Measurements from ENCODE around the gene PISD. TPM values are rescaled to one million over a fixed set of nuclear protein-coding genes. Genes with fewer than 3 reads are reported as not detected.

Gene PISD
- total RNA-seq, 1 experiment from 2014 or later, result 49.1 TPM

DNA sequence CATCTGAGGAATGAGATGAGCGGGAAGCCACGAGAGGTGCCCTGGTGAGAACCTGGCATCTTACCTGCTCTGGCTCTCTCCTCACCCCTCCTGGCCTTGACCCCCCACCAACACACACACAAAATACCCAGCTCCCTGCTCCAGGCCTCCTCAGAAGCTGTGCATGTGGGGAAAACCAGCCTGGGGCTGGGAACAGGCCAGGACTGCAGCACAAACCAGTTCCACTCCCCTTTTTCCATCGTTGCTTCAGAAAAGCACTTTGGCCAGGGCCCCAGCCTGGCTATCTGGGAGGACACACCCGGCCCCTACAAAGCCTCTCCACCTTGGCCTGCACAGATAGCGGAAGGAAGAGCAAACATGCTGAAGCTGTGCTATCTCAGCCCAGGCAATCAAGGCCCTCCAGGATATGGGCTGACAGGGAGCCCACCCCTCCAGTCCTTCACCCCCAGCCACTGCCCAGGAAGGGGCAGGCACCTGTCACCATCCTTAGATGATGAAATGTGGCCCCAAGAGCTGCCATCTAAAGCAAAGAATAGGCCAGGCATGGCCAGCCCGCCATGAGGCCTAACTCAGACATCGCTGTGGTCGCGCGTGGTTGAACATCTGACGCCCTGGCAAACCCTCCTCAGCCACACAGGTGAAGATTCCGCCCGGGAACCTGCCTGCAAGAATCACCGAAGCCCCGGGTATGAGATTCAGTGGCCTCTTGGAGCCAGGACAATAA lies 35.4 kb downstream of the PISD start:
- DNase-seq (ENCODE audit: low read depth), result no peak

DNA sequence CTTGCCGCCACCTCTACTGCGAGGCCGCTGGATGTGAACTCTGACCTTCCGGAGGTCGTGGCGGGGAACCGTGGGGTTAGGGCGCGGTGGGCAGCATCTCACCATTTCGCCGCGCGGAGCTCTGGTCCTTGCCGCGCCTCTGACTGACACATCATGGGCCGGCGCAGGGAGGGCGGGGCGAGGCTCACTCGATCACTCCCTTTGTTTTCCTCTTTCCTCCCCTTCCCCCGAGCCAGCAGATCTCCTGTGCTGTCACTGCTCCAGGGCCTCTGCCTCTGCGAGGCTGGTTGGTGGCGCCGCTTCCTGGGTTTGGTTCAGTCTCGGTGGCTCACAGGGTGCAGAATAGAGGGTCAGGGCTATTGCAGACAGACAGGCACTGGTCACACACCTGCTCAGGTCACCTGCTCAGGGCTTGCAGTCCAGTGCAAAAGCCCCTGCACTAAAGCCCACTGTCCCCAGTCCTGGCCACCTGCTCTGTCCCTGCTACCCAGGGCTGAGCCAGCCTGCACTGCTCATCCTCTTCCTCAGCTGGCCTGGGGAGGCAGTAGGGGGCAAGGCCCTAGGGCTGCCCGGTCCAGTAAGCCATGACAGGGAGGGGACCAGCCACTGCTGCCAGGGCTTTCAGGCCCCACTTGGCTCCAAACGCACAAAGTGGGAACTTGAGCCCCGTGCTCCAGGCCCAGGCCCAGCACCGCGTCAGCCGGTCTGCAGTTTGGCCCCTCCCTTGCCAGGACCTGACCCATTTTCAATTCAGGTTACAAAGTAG lies 36.2 kb downstream of the PISD start:
- DNase-seq (ENCODE audit: low read depth), result no peak

DNA sequence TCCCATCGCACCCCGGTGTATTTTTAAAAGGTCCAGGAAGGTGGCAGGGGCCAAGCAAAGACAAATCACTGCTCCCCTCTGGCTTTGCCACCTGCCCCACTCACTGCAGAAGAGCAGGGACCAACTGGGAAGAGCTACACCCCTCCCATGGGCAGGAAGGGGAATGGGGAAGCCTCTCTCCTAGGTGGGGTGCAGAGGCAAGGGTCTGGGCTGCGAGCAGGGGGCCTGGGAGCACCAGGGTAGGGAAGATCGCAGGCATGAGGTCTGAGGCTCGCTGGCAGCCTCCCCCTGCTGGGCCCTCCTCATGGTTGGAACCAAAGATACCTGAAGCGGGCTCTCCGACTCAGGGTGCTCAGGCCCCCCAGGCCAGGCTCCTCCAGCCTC lies 36.8 kb downstream of the PISD start:
- no peak for DNase-seq (ENCODE audit: low read depth)

DNA sequence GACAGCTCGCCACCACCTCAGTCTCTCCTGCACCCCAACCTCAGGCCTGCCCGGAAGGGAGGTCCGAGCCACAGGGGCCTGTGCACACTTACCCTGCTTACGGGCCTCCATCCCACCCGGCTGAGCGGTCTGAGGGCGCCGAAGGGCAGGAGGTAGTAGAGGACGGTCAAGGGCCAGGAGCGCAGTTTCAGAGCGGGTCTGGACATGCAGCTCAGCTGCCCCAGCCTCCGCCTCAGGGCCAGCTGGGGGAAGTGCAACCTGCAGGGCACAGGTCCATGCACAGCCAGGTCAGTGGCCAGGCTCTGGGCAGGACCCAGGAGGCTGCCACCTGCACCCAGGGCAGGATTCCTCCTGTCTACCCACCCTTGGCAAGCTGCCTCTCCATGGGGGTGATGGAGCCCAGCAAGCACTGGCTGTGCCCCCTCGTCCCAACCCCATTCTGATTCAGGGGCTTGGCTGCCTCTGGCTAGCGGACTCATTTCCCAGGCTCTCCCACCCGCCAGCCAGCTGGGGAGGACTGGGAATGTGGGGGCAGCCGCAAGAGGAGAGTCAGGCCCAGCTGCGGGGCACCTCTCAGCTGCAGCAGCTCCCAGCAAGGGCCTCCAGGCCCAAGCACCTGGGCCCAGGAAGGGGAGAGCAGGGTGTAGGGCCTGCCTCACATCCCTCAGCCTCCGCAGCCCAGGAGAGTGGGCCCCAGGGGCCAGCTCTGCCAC lies 38.3 kb downstream of the PISD start:
- DNase-seq (ENCODE audit: low read depth), result no peak

DNA sequence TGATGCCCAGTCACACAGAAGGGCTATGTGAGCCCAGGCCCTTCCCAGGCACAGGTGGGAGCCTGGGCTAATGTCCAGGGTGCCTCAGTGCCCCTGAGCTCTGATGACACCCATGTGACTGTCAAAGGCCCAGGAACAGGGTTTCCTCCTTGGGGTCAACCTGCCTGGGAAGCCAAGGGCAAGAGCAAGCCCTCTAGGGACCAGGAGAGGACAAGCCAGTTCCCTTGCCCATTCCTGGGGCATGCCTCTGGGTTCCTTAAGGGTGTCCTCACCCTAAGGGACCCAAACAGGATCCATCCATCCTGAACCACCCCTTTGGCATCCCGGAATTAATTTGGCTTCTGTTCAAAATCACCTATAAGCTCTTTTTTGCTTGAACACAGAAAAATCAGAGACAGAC lies 39.0 kb downstream of the PISD start:
- DNase-seq (ENCODE audit: low read depth), result no peak

DNA sequence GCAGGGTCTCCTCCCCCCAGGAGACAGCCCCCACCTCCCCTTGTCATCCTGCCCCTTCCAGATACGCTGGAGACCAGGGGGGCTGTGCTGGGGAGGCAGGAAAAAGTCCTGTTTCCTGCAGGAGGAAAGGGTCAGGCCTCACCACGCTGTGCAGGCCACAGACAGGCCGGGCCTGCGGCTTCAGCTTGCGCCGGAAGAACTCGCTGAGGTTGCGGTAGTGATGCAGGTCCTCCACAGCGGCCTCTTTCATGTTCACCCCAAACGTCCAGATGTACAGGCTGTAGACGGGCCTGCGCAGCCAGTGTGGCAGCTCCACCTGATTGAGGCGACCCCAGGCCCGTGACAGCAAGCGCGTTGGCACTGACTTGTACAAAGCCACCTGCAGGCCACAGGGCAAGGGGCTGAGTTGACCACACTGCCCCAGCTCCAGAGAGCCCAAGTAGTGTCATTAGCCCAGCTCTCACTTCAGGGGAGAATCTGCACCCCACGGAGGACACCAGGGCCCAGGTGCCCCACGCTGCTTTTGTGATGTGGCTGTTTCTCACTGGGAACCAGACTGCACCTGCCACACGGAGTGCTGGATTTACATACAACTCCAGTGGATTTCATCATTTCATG lies 40.4 kb downstream of the PISD start:
- no peak for DNase-seq (ENCODE audit: low read depth)

DNA sequence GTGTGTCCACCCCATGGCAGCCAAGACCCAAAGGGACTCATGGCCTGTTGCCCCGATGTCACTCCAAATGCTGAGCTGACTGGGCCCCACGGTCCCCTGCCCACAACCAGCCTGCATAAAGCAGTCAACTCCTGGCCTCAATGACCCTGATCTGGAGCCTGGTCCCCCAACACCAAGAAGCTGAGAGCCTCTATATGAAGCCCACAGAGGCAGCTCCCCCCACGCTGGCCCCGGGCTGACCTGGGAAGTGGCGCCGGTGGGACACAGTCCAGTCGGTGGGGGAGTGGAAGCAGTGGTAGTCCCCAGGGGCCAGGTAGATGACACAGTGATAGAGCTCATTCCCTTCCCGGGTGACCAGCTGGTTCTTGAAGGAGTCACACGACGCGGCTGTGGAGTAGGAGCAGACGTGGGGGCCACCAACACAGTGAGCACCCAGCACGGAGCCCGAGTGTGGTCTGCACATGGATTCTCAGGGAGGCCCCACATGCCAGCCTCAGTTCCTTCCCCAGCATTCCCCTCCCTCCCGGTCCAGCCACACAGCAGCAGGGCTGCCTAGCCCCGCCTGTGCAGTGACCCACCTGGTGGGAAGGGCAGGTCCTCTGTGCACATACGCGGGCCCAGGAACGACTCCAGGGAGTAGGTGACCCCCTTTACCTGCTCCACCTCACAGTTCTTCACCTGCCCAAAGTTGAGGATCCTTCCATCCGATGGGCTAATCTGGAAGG lies 41.1 kb downstream of the PISD start:
- no peak for DNase-seq (ENCODE audit: low read depth)

DNA sequence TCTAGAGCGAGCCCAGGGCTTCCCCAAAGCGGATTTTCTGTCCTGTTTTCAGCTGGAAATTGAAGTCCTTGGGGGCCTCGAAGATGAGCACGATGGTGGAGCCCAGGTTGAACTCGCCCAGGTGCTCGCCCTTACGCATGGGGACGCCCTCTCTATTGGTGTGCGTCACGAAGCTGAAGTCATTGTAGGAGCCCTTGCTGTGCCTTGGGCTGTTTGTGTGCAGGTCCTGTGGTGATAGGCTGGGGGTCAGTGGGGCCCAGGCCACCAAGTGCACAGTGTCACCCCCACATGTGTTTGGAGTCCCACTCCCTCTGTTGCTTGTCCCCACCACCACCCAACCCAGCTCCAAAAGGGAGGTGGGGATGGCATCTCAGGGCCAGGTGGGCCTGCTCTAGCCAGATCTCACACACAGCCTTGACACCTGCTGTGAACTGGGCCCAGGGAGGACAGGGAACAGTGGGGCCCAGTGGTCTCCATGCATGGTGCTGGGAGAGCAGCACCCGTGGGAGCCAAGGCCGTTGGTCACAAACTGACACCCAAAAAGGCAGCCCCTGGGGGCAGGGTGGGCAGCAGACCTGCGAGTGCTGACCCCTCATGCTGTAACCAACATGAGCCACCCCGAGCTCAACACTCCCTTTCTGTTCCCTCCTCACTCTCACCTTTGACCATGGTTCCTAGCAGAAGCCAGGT lies 42.3 kb downstream of the PISD start:
- DNase-seq (ENCODE audit: low read depth), result no peak

DNA sequence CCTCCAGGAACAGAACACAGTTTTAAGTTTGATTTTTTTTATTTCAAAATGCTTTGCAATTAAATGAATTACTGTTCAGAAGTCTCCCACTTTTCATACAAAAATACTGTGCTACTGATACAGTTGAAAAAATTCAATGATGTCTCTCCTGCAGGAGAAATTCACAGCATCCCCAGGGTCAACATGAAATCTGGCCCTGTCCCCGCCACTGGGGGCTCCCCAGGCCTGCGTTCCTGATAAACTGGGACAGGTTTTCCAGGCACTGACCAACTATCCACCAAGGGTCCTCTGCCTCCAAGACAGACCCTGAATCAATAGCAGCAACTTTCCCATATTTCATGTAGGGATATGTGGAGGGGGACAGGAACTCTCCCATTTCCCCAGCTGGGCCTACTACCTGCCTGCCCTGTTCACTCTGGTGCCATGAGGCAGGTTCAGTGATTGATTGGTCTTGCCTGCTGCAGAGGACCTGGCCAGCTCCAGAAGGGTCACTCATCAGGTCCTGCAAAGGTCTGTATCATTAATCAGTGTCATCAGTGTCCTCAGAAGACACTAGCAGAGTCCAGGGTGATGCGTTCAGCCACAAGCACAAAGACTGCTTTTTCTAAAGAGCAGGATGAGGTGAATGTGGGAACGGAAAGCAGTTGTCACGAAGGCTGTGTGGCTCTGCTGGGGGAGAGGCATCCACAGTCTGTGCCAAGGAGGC lies 43.4 kb downstream of the PISD start:
- DNase-seq (ENCODE audit: low read depth), result no peak

DNA sequence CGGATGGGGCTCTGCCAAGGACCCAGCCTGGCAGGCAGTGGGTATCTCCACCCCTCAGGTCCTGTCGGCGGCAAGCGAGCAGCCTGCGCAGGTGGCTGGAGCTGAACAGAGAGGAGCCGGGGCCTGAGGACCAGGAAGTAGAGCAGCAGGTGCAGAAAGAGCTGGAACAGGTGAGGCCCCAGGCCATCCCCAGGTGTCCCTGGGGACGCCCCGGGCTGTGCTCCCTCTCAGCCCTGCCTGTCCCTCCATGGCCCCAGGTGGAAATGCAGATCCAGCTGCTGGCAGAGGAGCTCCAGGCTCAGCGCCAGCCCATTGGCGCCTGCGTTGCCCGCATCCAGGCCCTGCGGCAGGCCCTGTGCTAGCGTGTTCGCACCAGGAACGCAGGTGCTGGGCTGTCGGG lies 44.0 kb downstream of the PISD start:
- no peak for DNase-seq (ENCODE audit: low read depth)

DNA sequence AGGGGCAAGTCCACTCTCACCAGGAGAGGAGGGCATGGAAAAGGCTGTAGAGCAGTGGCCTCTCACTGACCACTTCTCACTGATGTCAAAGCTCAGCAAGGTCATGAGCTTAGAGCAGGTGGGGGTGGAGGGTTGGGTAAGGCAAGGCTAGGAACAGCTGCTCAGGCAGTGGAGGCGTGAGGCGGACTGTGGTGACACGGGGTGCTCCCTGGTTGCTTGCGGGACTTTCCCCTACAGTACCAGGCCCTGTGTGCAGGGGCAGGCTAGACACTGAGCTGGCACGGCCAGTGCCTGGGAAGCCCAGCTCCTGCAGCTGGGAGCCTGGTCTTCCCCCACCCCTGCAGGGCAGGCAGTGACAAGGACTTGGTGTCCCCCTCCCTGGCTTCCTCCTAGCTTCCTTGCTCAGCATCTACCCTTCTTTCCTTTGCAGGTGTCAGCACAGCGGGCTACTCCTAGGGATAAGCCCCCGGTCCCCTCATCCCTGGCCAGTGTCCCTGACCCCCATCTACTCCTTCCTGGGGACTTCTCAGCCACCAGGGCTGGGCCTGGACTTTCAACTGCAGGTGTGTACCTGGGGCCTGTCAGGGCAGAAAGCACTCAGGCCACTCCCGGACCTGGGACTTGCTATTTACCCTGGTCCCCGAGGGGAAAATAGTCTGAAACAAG lies 45.6 kb downstream of the PISD start:
- no peak for DNase-seq (ENCODE audit: low read depth)

DNA sequence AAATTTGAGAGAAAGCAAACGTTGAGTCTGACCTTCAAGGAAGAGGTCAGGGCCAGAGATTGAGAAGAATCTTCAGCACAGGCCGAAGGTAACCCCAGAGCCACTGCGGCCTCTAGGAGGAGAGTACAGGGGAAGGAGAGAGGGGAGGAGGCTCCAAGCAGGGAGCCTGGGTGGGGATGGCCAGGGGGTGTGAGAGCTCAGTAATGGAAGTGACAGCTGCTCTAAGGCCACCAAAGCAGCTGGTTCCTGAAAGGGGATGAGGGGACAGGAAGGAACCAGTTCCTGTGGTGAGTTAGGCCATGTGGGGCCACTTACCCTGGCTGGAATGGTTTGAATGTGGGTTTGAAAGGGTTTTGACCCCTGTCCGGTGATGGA lies 46.1 kb downstream of the PISD start:
- DNase-seq (ENCODE audit: low read depth), result no peak

DNA sequence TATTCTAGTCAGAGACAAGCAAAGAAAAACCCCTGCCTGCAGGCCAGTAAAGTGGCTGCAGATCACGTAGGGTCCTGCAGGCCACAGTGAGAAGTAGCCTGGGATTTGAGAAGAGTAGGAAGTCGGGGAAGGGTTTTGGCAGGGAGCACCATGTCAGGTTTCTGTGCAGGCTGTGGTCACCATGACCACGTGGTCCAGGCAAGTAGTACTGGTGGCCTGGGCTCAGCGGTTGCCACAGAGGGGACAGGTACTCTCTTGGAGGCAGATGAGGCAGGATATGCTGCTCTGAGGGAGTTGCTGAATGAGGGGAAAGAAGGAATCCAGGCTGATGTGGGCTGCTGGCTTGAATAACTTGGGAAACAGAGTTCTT lies 46.5 kb downstream of the PISD start:
- no peak for DNase-seq (ENCODE audit: low read depth)

DNA sequence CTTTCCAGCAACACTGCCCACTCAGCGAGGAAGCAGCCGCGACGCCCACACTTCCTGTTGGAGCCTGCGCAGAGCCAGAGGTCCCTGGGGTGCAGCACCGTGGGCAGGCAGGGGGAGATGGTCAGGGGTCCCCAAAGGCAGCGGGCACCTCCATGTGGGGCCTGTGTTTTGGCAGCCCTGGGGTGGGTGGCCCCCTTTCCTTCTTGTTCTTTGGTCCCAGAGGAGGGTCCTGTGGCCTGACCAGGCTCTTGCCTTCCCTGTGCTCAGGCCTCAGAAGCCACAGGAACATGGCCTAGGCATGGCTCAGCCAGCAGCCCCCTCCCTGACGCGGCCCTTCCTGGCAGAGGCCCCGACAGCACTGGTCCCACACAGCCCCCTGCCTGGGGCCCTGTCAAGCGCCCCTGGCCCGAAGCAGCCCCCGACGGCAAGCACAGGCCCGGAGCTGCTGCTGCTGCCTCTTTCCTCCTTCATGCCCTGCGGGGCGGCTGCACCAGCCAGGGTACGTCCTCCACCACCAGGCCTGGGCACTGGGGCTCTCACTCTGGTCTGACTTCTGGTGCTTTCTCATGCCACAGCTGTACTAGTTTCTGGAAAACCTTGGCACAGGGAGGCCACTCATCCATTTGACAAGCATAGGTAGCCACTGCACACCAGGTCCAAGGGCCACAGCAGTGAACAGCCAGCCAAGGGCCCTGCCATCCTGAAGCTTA lies 47.1 kb downstream of the PISD start:
- no peak for DNase-seq (ENCODE audit: low read depth)

DNA sequence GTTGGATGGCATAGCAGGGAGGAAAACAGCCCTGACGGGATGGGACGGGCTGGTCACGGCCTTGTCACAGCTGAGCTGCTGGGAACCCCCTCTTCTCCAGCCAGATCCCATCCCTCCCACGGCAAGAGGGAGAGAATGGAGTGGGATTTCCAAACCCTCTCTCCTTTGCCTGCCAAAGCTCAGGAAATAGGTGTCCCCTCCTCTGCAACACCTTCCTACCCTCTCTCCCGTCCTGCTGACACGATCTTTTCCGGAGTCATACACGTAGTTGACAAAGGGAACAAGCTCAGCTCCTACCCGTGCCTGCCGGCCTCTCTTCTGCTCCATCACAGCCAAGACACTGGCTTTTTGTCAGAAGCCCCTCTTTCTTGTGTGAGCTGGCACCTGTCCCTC lies 48.1 kb downstream of the PISD start:
- DNase-seq (ENCODE audit: low read depth), result no peak

DNA sequence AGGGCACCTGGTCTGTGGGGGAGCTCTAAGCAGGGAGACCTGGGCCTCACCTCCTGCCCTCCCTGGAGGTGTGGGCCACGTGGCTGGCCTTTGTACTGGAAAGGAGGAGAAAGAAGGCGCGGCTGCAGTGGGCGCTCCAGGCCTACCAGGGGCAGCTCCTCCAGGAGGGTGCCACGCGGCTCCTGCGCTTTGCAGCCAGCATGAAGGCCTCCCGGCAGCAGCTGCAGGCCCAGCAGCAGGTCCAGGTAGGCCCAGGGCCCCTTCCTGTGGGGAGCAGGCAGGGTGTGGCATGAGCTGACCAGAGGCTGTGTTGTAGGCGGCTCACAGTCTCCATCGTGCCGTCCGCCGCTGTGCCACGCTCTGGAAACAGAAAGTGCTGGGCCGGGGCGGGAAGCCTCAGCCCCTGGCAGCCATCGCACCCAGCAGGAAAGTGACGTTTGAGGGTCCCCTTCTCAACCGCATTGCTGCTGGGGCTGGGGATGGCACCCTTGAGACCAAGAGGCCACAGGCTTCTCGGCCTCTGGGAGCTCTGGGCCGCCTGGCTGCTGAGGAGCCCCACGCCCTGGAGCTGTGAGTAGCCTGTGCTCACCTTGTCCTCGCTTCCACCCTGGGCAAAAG lies 48.6 kb downstream of the PISD start:
- DNase-seq (ENCODE audit: low read depth), result no peak

DNA sequence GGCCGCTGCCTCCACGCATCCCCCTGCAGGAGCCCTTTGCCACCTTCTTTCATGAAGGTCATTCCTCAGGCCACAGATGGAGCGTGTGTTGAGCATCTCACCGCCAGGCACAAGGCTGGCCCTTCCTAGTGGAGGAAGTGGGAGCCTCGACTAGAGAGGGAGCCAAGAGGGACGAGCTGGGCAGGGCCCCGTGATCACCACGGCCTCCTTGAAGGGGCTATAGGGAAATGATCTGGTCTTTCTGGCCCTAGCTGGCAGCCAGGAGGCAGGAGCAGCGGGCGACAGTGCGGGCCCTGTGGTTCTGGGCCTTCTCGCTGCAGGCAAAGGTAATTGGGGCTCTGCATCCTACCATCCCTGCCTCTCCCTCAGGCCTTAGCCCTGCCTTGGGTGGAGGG lies 49.1 kb downstream of the PISD start:
- no peak for DNase-seq (ENCODE audit: low read depth)

DNA sequence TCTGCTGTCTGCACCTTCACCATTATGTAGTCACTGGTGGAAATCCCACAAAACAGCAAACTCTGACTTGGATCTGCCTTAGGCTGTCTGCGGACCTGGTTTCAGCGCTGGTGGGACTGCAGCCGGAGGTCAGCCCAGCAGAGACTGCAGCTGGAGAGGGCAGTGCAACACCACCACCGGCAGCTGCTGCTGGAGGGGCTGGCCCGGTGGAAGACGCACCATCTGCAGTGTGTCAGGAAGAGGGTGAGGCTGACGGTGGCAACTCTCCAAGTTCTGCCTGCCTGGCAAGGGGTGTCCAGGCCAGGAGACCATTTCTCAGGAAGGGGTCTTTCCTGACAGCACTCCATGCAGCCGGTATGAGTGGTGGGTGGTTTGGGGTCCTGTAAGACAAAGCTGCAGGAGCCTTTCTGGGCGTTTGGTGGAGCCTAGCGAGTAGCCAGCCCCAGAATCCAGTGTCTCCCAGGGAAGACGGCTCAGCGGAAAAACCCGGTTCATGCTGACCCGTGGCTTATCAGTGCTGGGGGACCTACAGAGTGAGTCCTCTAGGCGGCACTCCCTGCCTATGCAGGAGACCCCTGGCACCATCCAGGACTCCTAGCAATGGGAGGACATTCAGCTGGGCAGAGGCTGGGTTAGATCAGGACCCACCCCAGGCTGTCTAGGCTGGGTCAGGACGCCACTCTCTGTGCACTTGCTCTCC lies 50.8 kb downstream of the PISD start:
- no peak for DNase-seq (ENCODE audit: low read depth)

All from HT1080 (cell line).